HCT116 (cell line): ENCODE measurements around the gene HERPUD1. TPM values are rescaled to one million over a fixed set of nuclear protein-coding genes. Genes with fewer than 3 reads are reported as not detected.

Source experiments
- ATAC-seq: fragments of 200-7000 bp; cut with Tn5 transposase; 2 replicates; pipeline ENCODE4 v1.9.1; 2020; ENCODE audit warnings: mild to moderate bottlenecking, moderate library complexity
- BruUV-seq: library from RNA; stranded (reverse); fragments of 400-500 nt; replicated peaks from 2 replicates; lab custom pipeline; 2021; lab: Mats Ljungman, UMichigan
- CTCF ChIA-PET: fragments of 300-600 bp; sonication (Branson Sonifier 250); formaldehyde crosslinking; loops from one replicate; lab custom pipeline; 2021; ENCODE audit warnings: antibody characterized with exemption; lab: Charles Lee
- POLR2A ChIA-PET: fragments of 300-600, 350-600 bp; sonication (Branson Sonifier 250); formaldehyde crosslinking; loops from one replicate; lab custom pipeline; 2021; ENCODE audit warnings: antibody characterized with exemption; lab: Charles Lee
- RAD21 ChIA-PET, 2 experiments: fragments of 300-600 bp; sonication (Branson Sonifier 250); formaldehyde crosslinking; loops; one replicate each; lab custom pipeline; 2023; ENCODE audit warnings: low total read pairs in 2 of 2; ENCODE audit not compliant: uncharacterized antibody in 2 of 2, unreplicated experiment in 2 of 2, low non-redundant PET in 1 of 2; lab: Charles Lee
- DNase-seq: peaks from one replicate; pipeline ENCODE4 v3.0.0-alpha.2; 2010; ENCODE audit warnings: low read depth, low spot score
- H2AFZ ChIP-seq: fragments of 200-600 bp; shearing (Covaris generic), sonication (generic); 2 replicates; pipeline ENCODE4 v1.6.1; 2017; ENCODE audit warnings: low read depth, mixed run types, mixed read lengths, antibody characterized with exemption, low read length; ENCODE audit not compliant: poor library complexity, severe bottlenecking
- H3K27ac ChIP-seq: 2 replicates; pipeline ENCODE4 v1.5.1; 2012; ENCODE audit warnings: low read depth, low read length
- H3K27me3 ChIP-seq: fragments of 200-600 bp; sonication (generic); 2 replicates; pipeline ENCODE4 v1.6.1; 2016; ENCODE audit warnings: mixed run types, low read length, mixed read lengths; ENCODE audit not compliant: insufficient read depth
- H3K36me3 ChIP-seq, 2 experiments: fragments of 200-500 bp in 1 of 2; fragments of 200-600 bp in 1 of 2; sonication (Bioruptor generic) in 1 of 2; sonication (generic) in 1 of 2; 2 replicates each; pipeline versions ENCODE4 v1.5.1 to v1.6.1; 2014 to 2016; ENCODE audit warnings: low read length in 2 of 2, inconsistent platforms in 1 of 2, mixed read lengths in 1 of 2, mixed run types in 1 of 2; ENCODE audit not compliant: insufficient read depth in 2 of 2, control insufficient read depth in 1 of 2
- H3K4me1 ChIP-seq, 2 experiments: fragments of 200-600 bp in 1 of 2; sonication (generic) in 1 of 2; 2 replicates each; pipeline versions ENCODE4 v1.5.1 to v1.6.1; 2012 to 2017; ENCODE audit warnings: low read length in 2 of 2, inconsistent platforms in 1 of 2, mild to moderate bottlenecking in 1 of 2, mixed read lengths in 1 of 2, mixed run types in 1 of 2, moderate library complexity in 1 of 2; ENCODE audit not compliant: insufficient read depth in 2 of 2, control insufficient read depth in 1 of 2
- H3K4me2 ChIP-seq: fragments of 200-600 bp; sonication (generic); 2 replicates; pipeline ENCODE4 v1.6.1; 2017; ENCODE audit warnings: mixed run types, low read length, mixed read lengths
- H3K4me3 ChIP-seq, 2 experiments: fragments of 200-600 bp in 1 of 2; sonication (generic) in 1 of 2; replicated peaks in 1 of 2; 2 replicates each; pipeline ENCODE4 v1.5.1; 2011 to 2016; ENCODE audit warnings: low read length in 2 of 2, control low read depth in 1 of 2, low read depth in 1 of 2, mild to moderate bottlenecking in 1 of 2, mixed read lengths in 1 of 2, mixed run types in 1 of 2
- H3K79me2 ChIP-seq: fragments of 200-600 bp; sonication (generic); 2 replicates; pipeline ENCODE4 v1.6.1; 2017; ENCODE audit warnings: mild to moderate bottlenecking, mixed run types, low read length, moderate library complexity, mixed read lengths; ENCODE audit not compliant: insufficient read depth
- H3K9ac ChIP-seq: fragments of 200-600 bp; sonication (generic); 2 replicates; pipeline ENCODE4 v1.6.1; 2016; ENCODE audit warnings: low read length, mixed read lengths
- H3K9me2 ChIP-seq: fragments of 200-600 bp; sonication (generic), shearing (Covaris generic); 2 replicates; pipeline ENCODE4 v1.6.1; 2017; ENCODE audit warnings: mixed run types, mild to moderate bottlenecking, moderate library complexity; ENCODE audit not compliant: insufficient read depth
- H3K9me3 ChIP-seq, 2 experiments: fragments of 200-500 bp in 1 of 2; fragments of 200-600 bp in 1 of 2; sonication (Bioruptor generic) in 1 of 2; sonication (generic) in 1 of 2; 2 replicates each; pipeline ENCODE4 v1.6.1; 2014 to 2017; ENCODE audit warnings: low read length in 2 of 2, mixed read lengths in 2 of 2, inconsistent platforms in 1 of 2, low read depth in 1 of 2, mild to moderate bottlenecking in 1 of 2, mixed run types in 1 of 2, moderate library complexity in 1 of 2; ENCODE audit not compliant: control insufficient read depth in 1 of 2, insufficient read depth in 1 of 2
- H4K20me1 ChIP-seq: fragments of 200-600 bp; sonication (generic), shearing (Covaris generic); 2 replicates; pipeline ENCODE4 v1.6.1; 2017; ENCODE audit warnings: mixed run types, mild to moderate bottlenecking, moderate library complexity; ENCODE audit not compliant: insufficient read depth
- REST ChIP-seq: IDR thresholded peaks from 2 replicates; pipeline ENCODE4 v1.6.1; 2012; ENCODE audit warnings: low read depth
- SRF ChIP-seq: IDR thresholded peaks from 2 replicates; pipeline ENCODE4 v1.6.1; 2012; ENCODE audit warnings: low read depth
- ZFX ChIP-seq: fragments of 450-650 bp; IDR thresholded peaks from 2 replicates; pipeline ENCODE4 v1.6.1; 2017
- intact Hi-C: fragments of 100-400 bp; cut with micrococcal nuclease; formaldehyde crosslinking; loops from 2 replicates; pipeline ENCODE4 v1.10.0; 2022
- total RNA-seq: library from RNA; stranded (reverse); gene quantifications from one replicate; pipeline ENCODE4 v1.2.1, GENCODE V29; 2021; ENCODE audit not compliant: unreplicated experiment

The HERPUD1 gene
- total RNA-seq, 1 experiment from 2014 or later, result 113 TPM

DNA sequence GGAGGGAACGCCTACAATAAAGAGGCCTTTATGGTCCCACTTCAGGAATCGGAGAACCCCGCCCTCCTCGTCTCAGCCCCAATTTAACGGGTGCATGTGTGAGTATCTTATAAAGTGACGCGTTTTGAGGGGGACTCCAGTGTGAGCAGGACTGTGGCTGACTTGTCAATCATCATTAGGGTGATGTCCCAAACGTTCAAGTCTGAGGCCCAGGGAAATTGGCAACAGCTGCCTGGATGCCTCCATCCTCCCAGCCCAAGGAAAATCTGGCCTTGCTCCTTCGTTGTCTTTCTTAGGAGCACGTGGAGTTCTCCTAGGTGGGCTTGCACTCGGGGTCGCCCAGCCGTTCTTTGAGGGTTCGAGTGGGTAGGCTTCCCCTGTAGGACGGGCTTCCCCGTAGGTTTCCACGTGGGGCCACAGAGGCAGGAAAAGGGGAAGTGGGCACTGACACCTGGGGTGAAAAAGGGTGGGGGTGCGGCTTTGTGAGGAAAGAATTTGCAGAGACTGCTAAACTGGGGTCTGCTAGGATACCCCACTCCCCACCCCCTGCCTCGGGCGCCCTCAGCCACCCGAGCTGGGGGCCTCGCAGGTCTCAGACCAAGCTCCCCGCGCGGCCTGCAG lies 561 bp upstream of the HERPUD1 start:
- H3K4me3 ChIP-seq, result peak overlapping the region; percentile 47 to 98
- TSS peak; percentile 99 for BruUV-seq
- H3K27me3 ChIP-seq, result no peaks in the 10 kb centered on the region
- peak overlapping the region; percentile 61 for H3K27ac ChIP-seq
- H3K4me2 ChIP-seq, result peak overlapping the region; percentile 81
- POLR2A ChIA-PET, result interaction anchor here (0.6 to 3.6 kb wide), 23 partner anchors 9 to 320 kb away, joined by 3 to 25 read pairs (median 4); partner anchors contain the start of gene MT1E
- DNase-seq, result no peak
- CTCF ChIA-PET, result interaction anchor here (1.2 to 1.5 kb wide), 2 partner anchors 11 to 33 kb away, joined by 3 to 4 read pairs; no protein-coding TSS in a partner anchor
- peaks cover 7 to 20% of the 10 kb centered on the region in 2 experiments; a peak in 3 of 4 replicates for H3K4me1 ChIP-seq
- TF ChIP-seq SRF (0 out of 2 replicates have a peak, but pooled peaks have one; percentile 43), ZFX (peak; percentile 59; the same call in 1 of the 2 replicates), REST (no peak)
- H3K36me3 ChIP-seq, result peaks cover 10 to 17% of the 10 kb centered on the region in 2 experiments
- peaks cover 10% of the 10 kb centered on the region; the same call in 1 of the 2 replicates for H4K20me1 ChIP-seq
- intact Hi-C loops, result loop anchor here (10.0 kb wide), 1 partner anchor 357 kb away; no protein-coding TSS in a partner anchor
- H3K79me2 ChIP-seq, result peaks cover 43% of the 10 kb centered on the region
- H3K9me2 ChIP-seq, result no peaks in the 10 kb centered on the region
- H3K9me3 ChIP-seq, result no peaks in the 10 kb centered on the region
- no peak overlapping the region for H2AFZ ChIP-seq
- peak overlapping the region; percentile 92 for H3K9ac ChIP-seq
- ATAC-seq, result peak; percentile 9
- RAD21 ChIA-PET, result no interaction called here
